Measurements from ENCODE around the gene FAM162A. TPM values are rescaled to one million over a fixed set of nuclear protein-coding genes. Genes with fewer than 3 reads are reported as not detected.
A peak's percentile ranks its signal among the peaks of the same experiment; 100 is the strongest.

Gene FAM162A
- total RNA-seq (10 to 100 TPM; 17.6 to 73.2 (median 35.5) TPM), polyA plus RNA-seq (100 to 1,000 TPM in 1 of 2 donors, 10 to 100 TPM in 1; 84.3 to 123 TPM), total RNA-seq (38.8 reads per million, percentile 66 among the genes with 10 or more reads in this experiment)

GRCh38 chr3:122383771-122384697 is at the start of gene FAM162A:
Gene FAM162A, plus strand, starts transcription at chr3:122384182. Its CDS starts 84 bp downstream, at chr3:122384266.
- peak within 1 kb of the TSS; percentile 84 for H3K4me3 ChIP-seq (ENCODE audit: low read length)
- intact Hi-C loops (cut with micrococcal nuclease), result loop anchor here (1.0 to 10.0 kb wide), 22 partner anchors 9 to 1787 kb away; partner anchors contain the start of genes EAF2 (in 2 of the 2), GOLGB1 (in 2 of the 2), HACD2 (in 2 of the 2) and HCLS1 (in 2 of the 2)

GRCh38 chr3:122342803-122343202 is 41.2 kb upstream of the FAM162A start:
- no peak overlapping the region for H3K4me3 ChIP-seq (ENCODE audit: low read length)
- CTCF ChIA-PET, result no interaction called here
- H3K36me3 ChIP-seq (ENCODE audit: control insufficient read depth in 2 of 3, insufficient read depth in 3 of 3, low read length in 3 of 3), result no peaks in the 10 kb centered on the region
- no peak overlapping the region for H3K27ac ChIP-seq (ENCODE audit: low read depth, low read length)
- Mint-ChIP-seq H3K36me3 (peaks cover 0 to 3% (median 0%) of the 10 kb centered on the region in 5 donors), H3K4me3 (no peak overlapping the region), H3K4me1 (no peaks in the 10 kb centered on the region), H3K27me3 (peaks cover 0 to 9% (median 7%) of the 10 kb centered on the region in 5 donors), H3K9me3 (peaks cover 0 to 4% (median 0%) of the 10 kb centered on the region in 11 donors), H3K27ac (peak overlapping the region in 1 of 9 donors; percentile 33)
- no peaks in the 10 kb centered on the region for H3K4me1 ChIP-seq (ENCODE audit: control insufficient read depth in 2 of 2, insufficient read depth in 2 of 2, low read length in 2 of 2)
- DNase-seq (no peak), ATAC-seq (no peak)
- no peaks in the 10 kb centered on the region for H3K9me3 ChIP-seq (ENCODE audit: control insufficient read depth in 2 of 3, low read length in 3 of 3)
- no peaks in the 10 kb centered on the region for H3K27me3 ChIP-seq (ENCODE audit: control insufficient read depth in 2 of 2, insufficient read depth in 2 of 2, low read length in 2 of 2)
- intact Hi-C loops (cut with micrococcal nuclease), result no loop called here
- POLR2A ChIA-PET, result no interaction called here

More at GRCh38 chr3:122383771-122384697, at the start of gene FAM162A:
- no peaks in the 10 kb centered on the region for H3K9me3 ChIP-seq (ENCODE audit: control insufficient read depth in 2 of 3, low read length in 3 of 3)
- Mint-ChIP-seq H3K36me3 (peaks cover 0 to 24% (median 0%) of the 10 kb centered on the region in 5 donors), H3K4me1 (peaks cover 18 to 69% (median 55%) of the 10 kb centered on the region in 7 donors), H3K27ac (peak within 1 kb of the TSS; percentile 88 to 98 (median 95)), H3K4me3 (peak within 1 kb of the TSS; percentile 87 to 99 (median 95)), H3K27me3 (no peaks in the 10 kb centered on the region), H3K9me3 (no peaks in the 10 kb centered on the region)
- DNase-seq (peak; percentile 90 to 94 (median 92)), ATAC-seq (peak; percentile 98)
- CTCF ChIA-PET, result interaction anchor here (0.7 to 2.1 kb wide), 5 partner anchors 9 to 410 kb away, joined by 3 to 13 read pairs (median 3); partner anchors contain the start of genes HSPBAP1 and WDR5B
- peaks cover 12 to 15% of the 10 kb centered on the region in 2 donors for H3K4me1 ChIP-seq (ENCODE audit: control insufficient read depth in 2 of 2, insufficient read depth in 2 of 2, low read length in 2 of 2)
- peaks cover 0 to 6% (median 0%) of the 10 kb centered on the region in 3 experiments for H3K36me3 ChIP-seq (ENCODE audit: control insufficient read depth in 2 of 3, insufficient read depth in 3 of 3, low read length in 3 of 3)
- peak within 1 kb of the TSS; percentile 85 for H3K27ac ChIP-seq (ENCODE audit: low read depth, low read length)
- POLR2A ChIA-PET, result interaction anchor here (0.6 to 5.2 kb wide), 20 partner anchors 9 to 1203 kb away, joined by 3 to 112 read pairs (median 5); partner anchors contain the start of genes DTX3L, EAF2, HACD2 and HSPBAP1
- no peaks in the 10 kb centered on the region for H3K27me3 ChIP-seq (ENCODE audit: control insufficient read depth in 2 of 2, insufficient read depth in 2 of 2, low read length in 2 of 2)

- POLR2A ChIA-PET, result no interaction called here
- CTCF ChIA-PET, result no interaction called here
- no peak overlapping the region for H3K4me3 Mint-ChIP-seq
- intact Hi-C loops (cut with micrococcal nuclease), result no loop called here
- H3K9me3 Mint-ChIP-seq, result peaks cover 0 to 7% (median 0%) of the 10 kb centered on the region in 11 donors
- H3K36me3 Mint-ChIP-seq, result peaks cover 0 to 5% (median 0%) of the 10 kb centered on the region in 5 donors
- H3K27ac ChIP-seq (ENCODE audit: low read depth, low read length), result no peak overlapping the region
- H3K9me3 ChIP-seq (ENCODE audit: control insufficient read depth in 2 of 3, low read length in 3 of 3), result no peaks in the 10 kb centered on the region
- no peaks in the 10 kb centered on the region for H3K4me1 ChIP-seq (ENCODE audit: control insufficient read depth in 2 of 2, insufficient read depth in 2 of 2, low read length in 2 of 2)
- no peak overlapping the region for H3K4me3 ChIP-seq (ENCODE audit: low read length)
- no peaks in the 10 kb centered on the region for H3K27me3 ChIP-seq (ENCODE audit: control insufficient read depth in 2 of 2, insufficient read depth in 2 of 2, low read length in 2 of 2)
- no peaks in the 10 kb centered on the region for H3K36me3 ChIP-seq (ENCODE audit: control insufficient read depth in 2 of 3, insufficient read depth in 3 of 3, low read length in 3 of 3)
- ATAC-seq (no peak), DNase-seq (no peak)
- H3K27ac Mint-ChIP-seq, result no peak overlapping the region
- peaks cover 0 to 14% (median 7%) of the 10 kb centered on the region in 5 donors for H3K27me3 Mint-ChIP-seq
- H3K4me1 Mint-ChIP-seq, result no peaks in the 10 kb centered on the region
Observed at GRCh38 chr3:122343654-122344053, 40.3 kb upstream of the FAM162A start.

- Mint-ChIP-seq H3K36me3 (peaks cover 0 to 5% (median 0%) of the 10 kb centered on the region in 5 donors), H3K27ac (no peak overlapping the region), H3K4me3 (no peak overlapping the region), H3K9me3 (peaks cover 0 to 7% (median 0%) of the 10 kb centered on the region in 11 donors), H3K27me3 (peaks cover 0 to 14% (median 2%) of the 10 kb centered on the region in 5 donors), H3K4me1 (no peaks in the 10 kb centered on the region)
- intact Hi-C loops (cut with micrococcal nuclease), result no loop called here
- Histone ChIP-seq H3K9me3 (ENCODE audit: control insufficient read depth in 2 of 3, low read length in 3 of 3) (no peaks in the 10 kb centered on the region), H3K4me3 (ENCODE audit: low read length) (no peak overlapping the region), H3K36me3 (ENCODE audit: control insufficient read depth in 2 of 3, insufficient read depth in 3 of 3, low read length in 3 of 3) (no peaks in the 10 kb centered on the region), H3K27ac (ENCODE audit: low read depth, low read length) (no peak overlapping the region), H3K4me1 (ENCODE audit: control insufficient read depth in 2 of 2, insufficient read depth in 2 of 2, low read length in 2 of 2) (no peaks in the 10 kb centered on the region), H3K27me3 (ENCODE audit: control insufficient read depth in 2 of 2, insufficient read depth in 2 of 2, low read length in 2 of 2) (no peaks in the 10 kb centered on the region)
- ATAC-seq (no peak), DNase-seq (no peak)
- ChIA-PET CTCF (interaction anchor here (0.7 kb wide), 1 partner anchor 9 kb away, joined by 3 read pairs; no protein-coding TSS in a partner anchor), POLR2A (no interaction called here)
Observed at GRCh38 chr3:122349171-122349570, 34.8 kb upstream of the FAM162A start.

GRCh38 chr3:122350814-122351418 is 33.1 kb upstream of the FAM162A start:
- H3K4me3 ChIP-seq (ENCODE audit: low read length), result no peak overlapping the region
- H3K27me3 Mint-ChIP-seq, result peaks cover 0 to 9% (median 1%) of the 10 kb centered on the region in 5 donors
- peaks cover 0 to 5% (median 0%) of the 10 kb centered on the region in 5 donors for H3K36me3 Mint-ChIP-seq
- intact Hi-C loops (cut with micrococcal nuclease), result loop anchor here in 1 of 2 donors (10.0 kb wide), 1 partner anchor 516 kb away; the partner anchor contains the start of genes EAF2 and IQCB1
- ATAC-seq (no peak), DNase-seq (no peak)
- H3K9me3 Mint-ChIP-seq, result peaks cover 0 to 7% (median 0%) of the 10 kb centered on the region in 11 donors
- H3K27ac Mint-ChIP-seq, result no peak overlapping the region
- ChIA-PET POLR2A (no interaction called here), CTCF (interaction anchor here (0.7 kb wide), 2 partner anchors 45 to 844 kb away, joined by 3 read pairs; no protein-coding TSS in a partner anchor)
- H3K9me3 ChIP-seq (ENCODE audit: control insufficient read depth in 2 of 3, low read length in 3 of 3), result no peaks in the 10 kb centered on the region
- no peak overlapping the region for H3K4me3 Mint-ChIP-seq
- no peaks in the 10 kb centered on the region for H3K4me1 ChIP-seq (ENCODE audit: control insufficient read depth in 2 of 2, insufficient read depth in 2 of 2, low read length in 2 of 2)
- peaks cover 0 to 4% (median 0%) of the 10 kb centered on the region in 7 donors for H3K4me1 Mint-ChIP-seq
- no peaks in the 10 kb centered on the region for H3K36me3 ChIP-seq (ENCODE audit: control insufficient read depth in 2 of 3, insufficient read depth in 3 of 3, low read length in 3 of 3)
- H3K27ac ChIP-seq (ENCODE audit: low read depth, low read length), result no peak overlapping the region
- H3K27me3 ChIP-seq (ENCODE audit: control insufficient read depth in 2 of 2, insufficient read depth in 2 of 2, low read length in 2 of 2), result no peaks in the 10 kb centered on the region

GRCh38 chr3:122351612-122352011 is 32.4 kb upstream of the FAM162A start:
- Mint-ChIP-seq H3K4me1 (peaks cover 0 to 4% (median 0%) of the 10 kb centered on the region in 7 donors), H3K36me3 (peaks cover 0 to 5% (median 0%) of the 10 kb centered on the region in 5 donors), H3K27me3 (peaks cover 0 to 9% (median 1%) of the 10 kb centered on the region in 5 donors), H3K9me3 (peaks cover 0 to 7% (median 0%) of the 10 kb centered on the region in 11 donors), H3K27ac (no peak overlapping the region), H3K4me3 (no peak overlapping the region)
- Histone ChIP-seq H3K4me1 (ENCODE audit: control insufficient read depth in 2 of 2, insufficient read depth in 2 of 2, low read length in 2 of 2) (no peaks in the 10 kb centered on the region), H3K36me3 (ENCODE audit: control insufficient read depth in 2 of 3, insufficient read depth in 3 of 3, low read length in 3 of 3) (no peaks in the 10 kb centered on the region), H3K27me3 (ENCODE audit: control insufficient read depth in 2 of 2, insufficient read depth in 2 of 2, low read length in 2 of 2) (no peaks in the 10 kb centered on the region), H3K27ac (ENCODE audit: low read depth, low read length) (no peak overlapping the region), H3K9me3 (ENCODE audit: control insufficient read depth in 2 of 3, low read length in 3 of 3) (no peaks in the 10 kb centered on the region), H3K4me3 (ENCODE audit: low read length) (no peak overlapping the region)
- ChIA-PET CTCF (no interaction called here), POLR2A (no interaction called here)
- DNase-seq (no peak), ATAC-seq (no peak)
- intact Hi-C loops (cut with micrococcal nuclease), result loop anchor here in 1 of 2 donors (10.0 kb wide), 1 partner anchor 517 kb away; the partner anchor contains the start of genes EAF2 and IQCB1

Measured in naive thymus-derived CD4-positive, alpha-beta T cell (primary cell).